Measurements from ENCODE around the gene GPRIN3. TPM values are rescaled to one million over a fixed set of nuclear protein-coding genes. Genes with fewer than 3 reads are reported as not detected.

Gene GPRIN3
- total RNA-seq, 1 experiment from 2014 or later: not detected

GRCh38 chr4:89296896-89297295, 10.7 kb downstream of the GPRIN3 start:
- H3K4me1 ChIP-seq (ENCODE audit: insufficient read depth, low read length, poor library complexity, severe bottlenecking): peaks cover 7% of the 10 kb centered on the region
- H3K4me3 ChIP-seq (ENCODE audit: low read depth, low read length, poor library complexity, severe bottlenecking): no peak overlapping the region
- intact Hi-C loops (cut with micrococcal nuclease; ENCODE audit: unreplicated experiment): no loop called here
- BruUV-seq (replicated peaks): no TSS peak
- CTCF ChIA-PET: no interaction called here
- H3K27me3 ChIP-seq (replicated peaks; ENCODE audit: insufficient read depth, low read depth, low read length, poor library complexity): no peaks in the 10 kb centered on the region
- H3K9me3 ChIP-seq (ENCODE audit: low read depth, low read length, poor library complexity, severe bottlenecking): no peaks in the 10 kb centered on the region
- H3K27ac ChIP-seq (ENCODE audit: low read depth, low read length, poor library complexity, severe bottlenecking): no peak overlapping the region
- no peaks in the 10 kb centered on the region for H3K36me3 ChIP-seq (ENCODE audit: insufficient read depth, low read length, poor library complexity, severe bottlenecking)
- POLR2A ChIA-PET (ENCODE audit: low non-redundant PET): no interaction called here
- DNase-seq (ENCODE audit: low spot score): no peak
- no peak for TF ChIP-seq CTCF (conservative IDR thresholded peaks at IDR 0.05; ENCODE audit: low read depth, low read length)
- no peak for TF ChIP-seq EZH2 (IDR thresholded peaks at IDR 0.05; ENCODE audit: borderline replicate concordance, low read depth, low read length, poor library complexity, severe bottlenecking)

GRCh38 chr4:89296399-89296798, 11.2 kb downstream of the GPRIN3 start:
- Histone ChIP-seq H3K4me1 (ENCODE audit: insufficient read depth, low read length, poor library complexity, severe bottlenecking) (peaks cover 7% of the 10 kb centered on the region), H3K9me3 (ENCODE audit: low read depth, low read length, poor library complexity, severe bottlenecking) (no peaks in the 10 kb centered on the region), H3K27ac (ENCODE audit: low read depth, low read length, poor library complexity, severe bottlenecking) (no peak overlapping the region), H3K4me3 (ENCODE audit: low read depth, low read length, poor library complexity, severe bottlenecking) (no peak overlapping the region), H3K27me3 (replicated peaks; ENCODE audit: insufficient read depth, low read depth, low read length, poor library complexity) (no peaks in the 10 kb centered on the region), H3K36me3 (ENCODE audit: insufficient read depth, low read length, poor library complexity, severe bottlenecking) (no peaks in the 10 kb centered on the region)
- ChIA-PET CTCF (no interaction called here), POLR2A (ENCODE audit: low non-redundant PET) (no interaction called here)
- no peak for TF ChIP-seq EZH2 (IDR thresholded peaks at IDR 0.05; ENCODE audit: borderline replicate concordance, low read depth, low read length, poor library complexity, severe bottlenecking)
- no peak for TF ChIP-seq CTCF (conservative IDR thresholded peaks at IDR 0.05; ENCODE audit: low read depth, low read length)
- intact Hi-C loops (cut with micrococcal nuclease; ENCODE audit: unreplicated experiment): no loop called here
- DNase-seq (ENCODE audit: low spot score): no peak
- no TSS peak for BruUV-seq (replicated peaks)

- H3K36me3 ChIP-seq (ENCODE audit: insufficient read depth, low read length, poor library complexity, severe bottlenecking): no peaks in the 10 kb centered on the region
- H3K27ac ChIP-seq (ENCODE audit: low read depth, low read length, poor library complexity, severe bottlenecking): no peak overlapping the region
- H3K9me3 ChIP-seq (ENCODE audit: low read depth, low read length, poor library complexity, severe bottlenecking): no peaks in the 10 kb centered on the region
- H3K27me3 ChIP-seq (replicated peaks; ENCODE audit: insufficient read depth, low read depth, low read length, poor library complexity): no peaks in the 10 kb centered on the region
- TF ChIP-seq EZH2 (IDR thresholded peaks at IDR 0.05; ENCODE audit: borderline replicate concordance, low read depth, low read length, poor library complexity, severe bottlenecking) (no peak), CTCF (conservative IDR thresholded peaks at IDR 0.05; ENCODE audit: low read depth, low read length) (no peak)
- POLR2A ChIA-PET (ENCODE audit: low non-redundant PET): no interaction called here
- BruUV-seq (replicated peaks): no TSS peak
- intact Hi-C loops (cut with micrococcal nuclease; ENCODE audit: unreplicated experiment): no loop called here
- no peak overlapping the region for H3K4me3 ChIP-seq (ENCODE audit: low read depth, low read length, poor library complexity, severe bottlenecking)
- H3K4me1 ChIP-seq (ENCODE audit: insufficient read depth, low read length, poor library complexity, severe bottlenecking): peaks cover 7% of the 10 kb centered on the region
- CTCF ChIA-PET: no interaction called here
- DNase-seq (ENCODE audit: low spot score): no peak
Observed at GRCh38 chr4:89295415-89295927, 12.1 kb downstream of the GPRIN3 start.

Measured in A673 (cell line).